OCI-M2 (cell line): ENCODE measurements around the gene SPSB2.
"Not testable (repeated sequence)": the region's sequence is repeated elsewhere in the genome, so short reads cannot be mapped to it uniquely, and the experiment has no call there.

Experiments
- DNase-seq: peaks from one replicate; lab custom pipeline; 2025; ENCODE audit not compliant: unreplicated experiment; lab: John Stamatoyannopoulos, UW

SPSB2 gene

GRCh38 chr12:6902448-6902847, 29.3 kb upstream of the SPSB2 start:
- no peak for DNase-seq

- DNase-seq = no peak
Measured at GRCh38 chr12:6899837-6900519, 26.9 kb upstream of the SPSB2 start.

GRCh38 chr12:6899427-6899826, 26.3 kb upstream of the SPSB2 start:
- no peak for DNase-seq

GRCh38 chr12:6896846-6897435, 23.8 kb upstream of the SPSB2 start:
- DNase-seq = no peak

- DNase-seq = no peak
Measured at GRCh38 chr12:6894321-6894720, 21.2 kb upstream of the SPSB2 start.

GRCh38 chr12:6892683-6893082, 19.6 kb upstream of the SPSB2 start:
- DNase-seq = not testable (repeated sequence)

GRCh38 chr12:6891646-6892001, 18.5 kb upstream of the SPSB2 start:
- no peak for DNase-seq

- DNase-seq = peak; percentile 51
Measured at GRCh38 chr12:6890789-6891645, 17.9 kb upstream of the SPSB2 start.

- not testable (repeated sequence) for DNase-seq
Measured at GRCh38 chr12:6889775-6890573, 16.9 kb upstream of the SPSB2 start.

GRCh38 chr12:6888794-6889193, 15.7 kb upstream of the SPSB2 start:
- DNase-seq = not testable (repeated sequence)

- DNase-seq = no peak
Measured at GRCh38 chr12:6888360-6888759, 15.3 kb upstream of the SPSB2 start.

- DNase-seq = no peak
Measured at GRCh38 chr12:6887460-6887859, 14.4 kb upstream of the SPSB2 start.

- DNase-seq = not testable (repeated sequence)
Measured at GRCh38 chr12:6886206-6886999, 13.3 kb upstream of the SPSB2 start.

- DNase-seq = no peak
Measured at GRCh38 chr12:6884539-6884938, 11.4 kb upstream of the SPSB2 start.

- DNase-seq = no peak
Measured at GRCh38 chr12:6883683-6884082, 10.6 kb upstream of the SPSB2 start.

- no peak for DNase-seq
Measured at GRCh38 chr12:6883252-6883651, 10.1 kb upstream of the SPSB2 start.

- not testable (repeated sequence) for DNase-seq
Measured at GRCh38 chr12:6879824-6880223, 6.7 kb upstream of the SPSB2 start.

GRCh38 chr12:6874015-6874368, 889 bp upstream of the SPSB2 start:
- DNase-seq = not testable (repeated sequence)

GRCh38 chr12:6872073-6873048, 742 bp downstream of the SPSB2 start:
- DNase-seq = no peak
